GM12872 (cell line): ENCODE measurements around the gene CZIB.

Source experiments
- CTCF ChIP-seq: IDR thresholded peaks from 3 replicates; pipeline ENCODE4 v1.5.1; 2011; ENCODE audit warnings: low read depth, mild to moderate bottlenecking, low read length, moderate library complexity; ENCODE audit not compliant: insufficient read depth

The CZIB gene

GRCh38 chr1:53195246-53196016, 25.0 kb downstream of the CZIB start:
- TF ChIP-seq CTCF, result no peak

GRCh38 chr1:53190210-53190611, 30.2 kb downstream of the CZIB start:
- TF ChIP-seq CTCF, result no peak

GRCh38 chr1:53189061-53189460, 31.4 kb downstream of the CZIB start:
- no peak for TF ChIP-seq CTCF

GRCh38 chr1:53188099-53188498, 32.3 kb downstream of the CZIB start:
- TF ChIP-seq CTCF, result no peak

- no peak for TF ChIP-seq CTCF
These were observed 33.0 kb downstream of the CZIB start for GRCh38 chr1:53187401-53187800.

GRCh38 chr1:53186533-53186932, 33.9 kb downstream of the CZIB start:
- no peak for TF ChIP-seq CTCF

GRCh38 chr1:53183095-53183990, 37.1 kb downstream of the CZIB start:
- TF ChIP-seq CTCF, result no peak
